H1 (cell line): ENCODE measurements around the gene TBCEL. TPM values are rescaled to one million over a fixed set of nuclear protein-coding genes. Genes with fewer than 3 reads are reported as not detected.

ENCODE experiments used
- polyA plus RNA-seq, 7 experiments: library from polyadenylated mRNA; depleted of rRNA in 3 of 7; stranded (reverse) in 5 of 7; unstranded in 2 of 7; fragments of >200 nt in 5 of 7; fragments of 200-250 nt in 2 of 7; gene quantifications; 1 replicate in 5 of 7; 2 replicates in 1 of 7; 4 replicates in 1 of 7; pipeline versions ENCODE4 v1.2.1 to v1.2.3, GENCODE V29; 2011 to 2013; ENCODE audit warnings: missing spikeins in 2 of 7, mixed read lengths in 2 of 7
- total RNA-seq: library from RNA; stranded (reverse); fragmentation: NEBNext Ultra II Directional; extraction: Animal tissue kit (Norgen Biotek cat#: 25700); gene quantifications from 2 replicates; pipeline ENCODE4 v1.2.1, GENCODE V29; 2021

Gene TBCEL
- total and polyA plus RNA-seq, 2 of the 8 experiments (the other 6 are each of a cell fraction or from before 2014, with no cell fraction given) = 3.9 to 16.0 TPM

Other genes with a start within 250 kb of the TBCEL start
- 0.77 and 1.0 TPM in 2 replicates for gene TECTA, start 77.1 kb downstream of the TBCEL start, total RNA-seq
- gene TECTA, start 77.1 kb downstream of the TBCEL start, polyA plus RNA-seq (2011; rRNA removed) = 0.59 and 0.63 TPM in 2 replicates